H9 (cell line): ENCODE measurements around the gene NOS1AP. TPM values are rescaled to one million over a fixed set of nuclear protein-coding genes. Genes with fewer than 3 reads are reported as not detected.

Experiments
- DNase-seq: peaks from one replicate; pipeline ENCODE4 v3.0.0-alpha.2; 2017
- H2AFZ ChIP-seq: one replicate; pipeline ENCODE4 v1.6.1; 2013; ENCODE audit warnings: mild to moderate bottlenecking, low read length, control low read depth, moderate library complexity
- H2AK5ac ChIP-seq: 2 replicates; pipeline ENCODE4 v1.6.1; 2013; ENCODE audit warnings: low read length, control low read depth, mixed read lengths; ENCODE audit not compliant: insufficient read length
- H2BK120ac ChIP-seq: one replicate; pipeline ENCODE4 v1.6.1; 2013; ENCODE audit warnings: low read depth, mild to moderate bottlenecking, low read length, control low read depth, inconsistent platforms; ENCODE audit not compliant: poor library complexity, severe bottlenecking
- H2BK12ac ChIP-seq: 2 replicates; pipeline ENCODE4 v1.6.1; 2013; ENCODE audit warnings: low read length, control low read depth, mixed read lengths, low read depth; ENCODE audit not compliant: insufficient read length
- H2BK15ac ChIP-seq: 2 replicates; pipeline ENCODE4 v1.6.1; 2013; ENCODE audit warnings: low read depth, low read length, control low read depth
- H2BK20ac ChIP-seq: one replicate; pipeline ENCODE4 v1.6.1; 2013; ENCODE audit warnings: low read depth, mild to moderate bottlenecking, low read length, control low read depth, inconsistent platforms; ENCODE audit not compliant: poor library complexity, severe bottlenecking
- H2BK5ac ChIP-seq: 2 replicates; pipeline ENCODE4 v1.6.1; 2013; ENCODE audit warnings: low read length, control low read depth, mixed read lengths; ENCODE audit not compliant: insufficient read length
- H3K14ac ChIP-seq: 2 replicates; pipeline ENCODE4 v1.6.1; 2013; ENCODE audit warnings: low read length, control low read depth; ENCODE audit not compliant: insufficient read depth
- H3K18ac ChIP-seq: 2 replicates; pipeline ENCODE4 v1.6.1; 2013; ENCODE audit warnings: low read depth, mild to moderate bottlenecking, mixed read lengths, low read length, control low read depth; ENCODE audit not compliant: insufficient read length
- H3K23ac ChIP-seq: 2 replicates; pipeline ENCODE4 v1.6.1; 2013; ENCODE audit warnings: low read length, control low read depth, mixed read lengths, low read depth; ENCODE audit not compliant: insufficient read length
- H3K23me2 ChIP-seq: 2 replicates; pipeline ENCODE4 v1.6.1; 2013; ENCODE audit warnings: low read depth, mild to moderate bottlenecking, mixed read lengths, low read length, control low read depth; ENCODE audit not compliant: insufficient read length, poor library complexity, severe bottlenecking
- H3K27ac ChIP-seq: 2 replicates; pipeline ENCODE4 v1.5.1; 2013; ENCODE audit warnings: low read length, control low read depth, mixed read lengths, low read depth; ENCODE audit not compliant: insufficient read length
- H3K27me3 ChIP-seq: 2 replicates; pipeline ENCODE4 v1.6.1; 2013; ENCODE audit warnings: low read length, control low read depth, inconsistent platforms; ENCODE audit not compliant: insufficient read depth
- H3K4ac ChIP-seq: 2 replicates; pipeline ENCODE4 v1.6.1; 2013; ENCODE audit warnings: low read depth, mild to moderate bottlenecking, control low read depth, inconsistent platforms, low read length, moderate library complexity
- H3K4me1 ChIP-seq: 2 replicates; pipeline ENCODE4 v1.6.1; 2013; ENCODE audit warnings: low read length, control low read depth, inconsistent platforms; ENCODE audit not compliant: insufficient read depth
- H3K4me2 ChIP-seq: 2 replicates; pipeline ENCODE4 v1.6.1; 2013; ENCODE audit warnings: low read length, control low read depth, mixed read lengths; ENCODE audit not compliant: insufficient read length, insufficient read depth
- H3K56ac ChIP-seq: 2 replicates; pipeline ENCODE4 v1.6.1; 2013; ENCODE audit warnings: low read depth, mild to moderate bottlenecking, mixed read lengths, low read length, control low read depth; ENCODE audit not compliant: insufficient read length
- H3K79me1 ChIP-seq: 2 replicates; pipeline ENCODE4 v1.6.1; 2013; ENCODE audit warnings: low read depth, mild to moderate bottlenecking, moderate library complexity, low read length, control low read depth, inconsistent platforms; ENCODE audit not compliant: insufficient read depth, poor library complexity, severe bottlenecking
- H3K79me2 ChIP-seq: 2 replicates; pipeline ENCODE4 v1.6.1; 2013; ENCODE audit warnings: low read length, control low read depth, inconsistent platforms; ENCODE audit not compliant: insufficient read depth
- H3K9ac ChIP-seq: 2 replicates; pipeline ENCODE4 v1.6.1; 2013; ENCODE audit warnings: low read length, control low read depth, mixed read lengths; ENCODE audit not compliant: insufficient read length; ENCODE audit errors: extremely low read depth
- H3K9me3 ChIP-seq: one replicate; pipeline ENCODE4 v1.6.1; 2013; ENCODE audit warnings: low read depth, low read length, inconsistent platforms; ENCODE audit not compliant: control insufficient read depth
- H3T11ph ChIP-seq: one replicate; pipeline ENCODE4 v1.6.1; 2013; ENCODE audit warnings: mild to moderate bottlenecking, low read length, control low read depth, inconsistent platforms
- H4K20me1 ChIP-seq: one replicate; pipeline ENCODE4 v1.6.1; 2013; ENCODE audit not compliant: control insufficient read depth, insufficient read length, insufficient read depth
- H4K5ac ChIP-seq: 2 replicates; pipeline ENCODE4 v1.6.1; 2013; ENCODE audit warnings: low read depth, mild to moderate bottlenecking, mixed read lengths, low read length, control low read depth; ENCODE audit not compliant: insufficient read length
- H4K8ac ChIP-seq: replicated peaks from 2 replicates; pipeline ENCODE4 v1.6.1; 2013; ENCODE audit warnings: low read length, control low read depth, mixed read lengths, low read depth; ENCODE audit not compliant: insufficient read length
- H4K91ac ChIP-seq: 2 replicates; pipeline ENCODE4 v1.6.1; 2013; ENCODE audit warnings: low read depth, mild to moderate bottlenecking, moderate library complexity, mixed read lengths, low read length, control low read depth; ENCODE audit not compliant: insufficient read length
- H3K27ac Mint-ChIP-seq, 3 experiments: 2 replicates in 2 of 3; 3 replicates in 1 of 3; pipeline ENCODE4 v1.8.0; 2020 to 2021; ENCODE audit warnings: mixed read lengths in 3 of 3, mild to moderate bottlenecking in 1 of 3, moderate library complexity in 1 of 3
- H3K27me3 Mint-ChIP-seq: 2 replicates; pipeline ENCODE4 v1.8.0; 2021; ENCODE audit warnings: low read depth, mild to moderate bottlenecking, moderate library complexity, mixed read lengths
- H3K36me3 Mint-ChIP-seq, 3 experiments: 2 replicates in 2 of 3; 3 replicates in 1 of 3; pipeline ENCODE4 v1.8.0; 2020 to 2021; ENCODE audit warnings: low read depth in 3 of 3, mixed read lengths in 3 of 3; ENCODE audit not compliant: insufficient read depth in 1 of 3
- H3K4me1 Mint-ChIP-seq, 2 experiments: 2 replicates each; pipeline ENCODE4 v1.8.0; 2020; ENCODE audit warnings: mixed read lengths in 2 of 2
- H3K4me3 Mint-ChIP-seq, 2 experiments: 2 replicates in 1 of 2; 3 replicates in 1 of 2; pipeline ENCODE4 v1.8.0; 2020 to 2021; ENCODE audit warnings: mild to moderate bottlenecking in 2 of 2, mixed read lengths in 2 of 2, moderate library complexity in 1 of 2
- H3K9me3 Mint-ChIP-seq, 2 experiments: 2 replicates in 1 of 2; 3 replicates in 1 of 2; pipeline ENCODE4 v1.8.0; 2020; ENCODE audit warnings: mild to moderate bottlenecking in 2 of 2, mixed read lengths in 2 of 2, moderate library complexity in 1 of 2
- WGBS: extraction: QIAGEN DNeasy Blood & Tissue Kit; methylation state at CpG from one replicate; pipeline ENCODE4 v1.1.7; 2013; ENCODE audit warnings: missing lambda C conversion rate, low lambda C conversion rate, mixed read lengths; ENCODE audit not compliant: insufficient read length; ENCODE audit errors: extremely low coverage; 5-methylcytosine and 5-hydroxymethylcytosine counted together
- total RNA-seq: library from RNA; stranded (reverse); gene quantifications from 2 replicates; pipeline ENCODE4 v1.2.1, GENCODE V29; 2021
- TF ChIP-seq, protein P1 (sequence below): fragments of 200-600 bp; sonication (generic); conservative IDR thresholded peaks from 3 replicates; pipeline ENCODE4 v1.8.0; 2021; ENCODE audit warnings: antibody characterized with exemption, mild to moderate bottlenecking

Gene NOS1AP
- total RNA-seq, 1 experiment from 2014 or later: 8.4 TPM

DNA sequence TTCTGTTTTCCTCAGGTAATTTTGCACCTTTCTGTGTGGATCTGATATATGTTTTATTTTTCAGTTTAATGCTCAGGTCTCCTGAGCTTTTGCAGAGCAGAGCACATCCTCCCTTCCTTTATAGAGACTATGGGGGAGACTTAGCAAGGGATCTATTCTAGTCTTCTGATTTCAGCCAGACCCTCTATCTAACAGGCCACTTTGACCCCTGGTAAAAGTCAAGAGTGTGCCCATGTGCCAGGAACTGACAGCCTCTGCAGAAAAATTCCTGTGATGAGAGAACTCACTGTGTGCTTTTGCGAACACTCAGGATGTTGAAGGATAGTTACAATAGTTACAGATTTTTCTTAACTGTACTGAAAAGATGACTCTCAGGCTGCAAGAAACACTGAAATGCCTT is 123.3 kb downstream of the NOS1AP start:
- peaks cover 9% of the 10 kb centered on the region; the same call in 1 of the 2 replicates for H3K4me1 ChIP-seq
- no peaks in the 10 kb centered on the region for H3K27me3 Mint-ChIP-seq
- H3K79me1 ChIP-seq: no peaks in the 10 kb centered on the region
- no peak overlapping the region for H3K4me2 ChIP-seq
- no peak overlapping the region for H4K8ac ChIP-seq
- H3K23me2 ChIP-seq: no peaks in the 10 kb centered on the region
- H3K9ac ChIP-seq: no peak overlapping the region
- no peak overlapping the region for H3K23ac ChIP-seq
- H3K4me1 Mint-ChIP-seq: peaks cover 30 to 33% of the 10 kb centered on the region in 2 experiments
- no peak overlapping the region for H2BK5ac ChIP-seq
- H3K36me3 Mint-ChIP-seq: no peaks in the 10 kb centered on the region
- no peak overlapping the region for H2BK20ac ChIP-seq
- no peak overlapping the region for H3K4ac ChIP-seq
- H2BK15ac ChIP-seq: no peak overlapping the region
- H3K18ac ChIP-seq: no peak overlapping the region
- H2BK120ac ChIP-seq: no peak overlapping the region
- no peak overlapping the region for H2BK12ac ChIP-seq
- no peak for DNase-seq
- no peak overlapping the region for H3K56ac ChIP-seq
- no peak overlapping the region for H2AK5ac ChIP-seq
- no peak overlapping the region for H3K14ac ChIP-seq
- TF ChIP-seq, protein P1, sequence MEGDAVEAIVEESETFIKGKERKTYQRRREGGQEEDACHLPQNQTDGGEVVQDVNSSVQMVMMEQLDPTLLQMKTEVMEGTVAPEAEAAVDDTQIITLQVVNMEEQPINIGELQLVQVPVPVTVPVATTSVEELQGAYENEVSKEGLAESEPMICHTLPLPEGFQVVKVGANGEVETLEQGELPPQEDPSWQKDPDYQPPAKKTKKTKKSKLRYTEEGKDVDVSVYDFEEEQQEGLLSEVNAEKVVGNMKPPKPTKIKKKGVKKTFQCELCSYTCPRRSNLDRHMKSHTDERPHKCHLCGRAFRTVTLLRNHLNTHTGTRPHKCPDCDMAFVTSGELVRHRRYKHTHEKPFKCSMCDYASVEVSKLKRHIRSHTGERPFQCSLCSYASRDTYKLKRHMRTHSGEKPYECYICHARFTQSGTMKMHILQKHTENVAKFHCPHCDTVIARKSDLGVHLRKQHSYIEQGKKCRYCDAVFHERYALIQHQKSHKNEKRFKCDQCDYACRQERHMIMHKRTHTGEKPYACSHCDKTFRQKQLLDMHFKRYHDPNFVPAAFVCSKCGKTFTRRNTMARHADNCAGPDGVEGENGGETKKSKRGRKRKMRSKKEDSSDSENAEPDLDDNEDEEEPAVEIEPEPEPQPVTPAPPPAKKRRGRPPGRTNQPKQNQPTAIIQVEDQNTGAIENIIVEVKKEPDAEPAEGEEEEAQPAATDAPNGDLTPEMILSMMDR: no peak
- no peak overlapping the region for H4K91ac ChIP-seq
- WGBS: no CpG with 5 or more reads among the region's 1 CpG
- no peaks in the 10 kb centered on the region for H4K20me1 ChIP-seq
- H2AFZ ChIP-seq: no peak overlapping the region
- H3K27me3 ChIP-seq: no peaks in the 10 kb centered on the region
- H3K27ac Mint-ChIP-seq: no peak overlapping the region
- no peak overlapping the region for H4K5ac ChIP-seq
- H3K9me3 ChIP-seq: no peaks in the 10 kb centered on the region
- H3K27ac ChIP-seq: no peak overlapping the region
- H3K4me3 Mint-ChIP-seq: no peak overlapping the region
- no peaks in the 10 kb centered on the region; the same call in 1 of the 2 replicates for H3K79me2 ChIP-seq
- H3K9me3 Mint-ChIP-seq: no peaks in the 10 kb centered on the region
- H3T11ph ChIP-seq: no peak overlapping the region
